ENCODE data around the gene RRAGD. TPM values are rescaled to one million over a fixed set of nuclear protein-coding genes. Genes with fewer than 3 reads are reported as not detected.

RRAGD gene
- total and polyA plus RNA-seq, 4 donors: 4.7 to 6.7 (median 5.6) TPM

DNA sequence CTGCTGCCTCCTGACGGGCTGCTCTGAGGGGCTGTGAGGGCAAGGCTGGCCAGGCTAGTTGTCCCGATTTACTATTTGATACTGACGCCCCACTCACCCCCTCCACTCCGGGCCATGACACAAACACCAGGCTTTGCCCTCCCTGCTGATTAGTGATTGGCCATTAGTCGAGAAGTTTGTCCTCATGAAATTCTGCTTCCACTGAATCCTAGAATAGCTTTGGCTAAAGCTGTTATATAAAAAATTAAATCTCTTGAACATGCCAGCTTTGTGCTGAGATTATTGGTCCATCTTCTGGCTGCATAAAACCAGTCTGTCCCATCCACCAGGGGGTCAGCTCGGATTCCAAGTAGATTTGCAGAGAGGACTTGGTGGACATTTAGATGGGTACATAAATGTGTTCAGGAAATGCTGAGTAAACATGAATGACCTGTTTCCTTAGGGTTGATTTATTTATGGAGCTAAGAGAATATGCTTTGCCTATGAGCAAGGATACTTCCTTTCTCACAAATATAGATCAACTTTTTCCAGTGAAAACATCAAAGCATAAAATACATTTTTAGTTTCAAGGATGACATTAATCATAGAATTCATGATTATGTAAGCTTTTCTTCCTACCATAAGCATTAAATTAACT, 96.7 kb downstream of the RRAGD start, which contains the start of gene GABRR2:
Gene GABRR2, minus strand, starts transcription at position 51 of the 637 bp plus-strand sequence. CDS start 134 bp downstream, outside the sequence.
- Histone ChIP-seq H3K36me3 (ENCODE audit: control insufficient read depth in 4 of 4, insufficient read depth in 3 of 4, low read depth in 1 of 4, low read length in 3 of 4) (no peaks in the 10 kb centered on the region), H3K4me3 (ENCODE audit: low read depth in 1 of 3, low read length in 3 of 3) (no peak within 1 kb of the TSS), H3K9ac (ENCODE audit: low read depth in 1 of 2, low read length in 2 of 2) (no peak within 1 kb of the TSS), H3K4me1 (ENCODE audit: control insufficient read depth in 4 of 4, insufficient read depth in 4 of 4, low read length in 3 of 4) (no peaks in the 10 kb centered on the region), H3K27me3 (ENCODE audit: control insufficient read depth in 4 of 4, insufficient read depth in 4 of 4, low read length in 3 of 4) (no peaks in the 10 kb centered on the region), H3K9me3 (ENCODE audit: control insufficient read depth in 4 of 4, low read length in 3 of 4) (no peaks in the 10 kb centered on the region), H3K27ac (ENCODE audit: low read depth in 1 of 2, low read length in 2 of 2) (no peak within 1 kb of the TSS)
- TF ChIP-seq, protein P1, sequence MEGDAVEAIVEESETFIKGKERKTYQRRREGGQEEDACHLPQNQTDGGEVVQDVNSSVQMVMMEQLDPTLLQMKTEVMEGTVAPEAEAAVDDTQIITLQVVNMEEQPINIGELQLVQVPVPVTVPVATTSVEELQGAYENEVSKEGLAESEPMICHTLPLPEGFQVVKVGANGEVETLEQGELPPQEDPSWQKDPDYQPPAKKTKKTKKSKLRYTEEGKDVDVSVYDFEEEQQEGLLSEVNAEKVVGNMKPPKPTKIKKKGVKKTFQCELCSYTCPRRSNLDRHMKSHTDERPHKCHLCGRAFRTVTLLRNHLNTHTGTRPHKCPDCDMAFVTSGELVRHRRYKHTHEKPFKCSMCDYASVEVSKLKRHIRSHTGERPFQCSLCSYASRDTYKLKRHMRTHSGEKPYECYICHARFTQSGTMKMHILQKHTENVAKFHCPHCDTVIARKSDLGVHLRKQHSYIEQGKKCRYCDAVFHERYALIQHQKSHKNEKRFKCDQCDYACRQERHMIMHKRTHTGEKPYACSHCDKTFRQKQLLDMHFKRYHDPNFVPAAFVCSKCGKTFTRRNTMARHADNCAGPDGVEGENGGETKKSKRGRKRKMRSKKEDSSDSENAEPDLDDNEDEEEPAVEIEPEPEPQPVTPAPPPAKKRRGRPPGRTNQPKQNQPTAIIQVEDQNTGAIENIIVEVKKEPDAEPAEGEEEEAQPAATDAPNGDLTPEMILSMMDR (IDR thresholded peaks at IDR 0.05; ENCODE audit: low read depth, low read length, missing input control): no peak
- TF ChIP-seq, protein P2, sequence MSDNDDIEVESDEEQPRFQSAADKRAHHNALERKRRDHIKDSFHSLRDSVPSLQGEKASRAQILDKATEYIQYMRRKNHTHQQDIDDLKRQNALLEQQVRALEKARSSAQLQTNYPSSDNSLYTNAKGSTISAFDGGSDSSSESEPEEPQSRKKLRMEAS (IDR thresholded peaks at IDR 0.05): no peak
- TF ChIP-seq RAD21 (IDR thresholded peaks at IDR 0.05) (no peak), EGR1 (IDR thresholded peaks at IDR 0.05; ENCODE audit: low read depth in 2 of 2) (no peak), GABPA (IDR thresholded peaks at IDR 0.05 in 1 of 2, conservative IDR thresholded peaks at IDR 0.05 in 1 of 2) (no peak), SP1 (IDR thresholded peaks at IDR 0.05) (no peak)
- TF ChIP-seq, protein P3, sequence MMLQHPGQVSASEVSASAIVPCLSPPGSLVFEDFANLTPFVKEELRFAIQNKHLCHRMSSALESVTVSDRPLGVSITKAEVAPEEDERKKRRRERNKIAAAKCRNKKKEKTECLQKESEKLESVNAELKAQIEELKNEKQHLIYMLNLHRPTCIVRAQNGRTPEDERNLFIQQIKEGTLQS (IDR thresholded peaks at IDR 0.05): no peak
- TF ChIP-seq, protein P4, sequence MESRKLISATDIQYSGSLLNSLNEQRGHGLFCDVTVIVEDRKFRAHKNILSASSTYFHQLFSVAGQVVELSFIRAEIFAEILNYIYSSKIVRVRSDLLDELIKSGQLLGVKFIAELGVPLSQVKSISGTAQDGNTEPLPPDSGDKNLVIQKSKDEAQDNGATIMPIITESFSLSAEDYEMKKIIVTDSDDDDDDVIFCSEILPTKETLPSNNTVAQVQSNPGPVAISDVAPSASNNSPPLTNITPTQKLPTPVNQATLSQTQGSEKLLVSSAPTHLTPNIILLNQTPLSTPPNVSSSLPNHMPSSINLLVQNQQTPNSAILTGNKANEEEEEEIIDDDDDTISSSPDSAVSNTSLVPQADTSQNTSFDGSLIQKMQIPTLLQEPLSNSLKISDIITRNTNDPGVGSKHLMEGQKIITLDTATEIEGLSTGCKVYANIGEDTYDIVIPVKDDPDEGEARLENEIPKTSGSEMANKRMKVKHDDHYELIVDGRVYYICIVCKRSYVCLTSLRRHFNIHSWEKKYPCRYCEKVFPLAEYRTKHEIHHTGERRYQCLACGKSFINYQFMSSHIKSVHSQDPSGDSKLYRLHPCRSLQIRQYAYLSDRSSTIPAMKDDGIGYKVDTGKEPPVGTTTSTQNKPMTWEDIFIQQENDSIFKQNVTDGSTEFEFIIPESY (IDR thresholded peaks at IDR 0.05): no peak
- 92% methylated on average over 6 of the region's 6 CpGs for WGBS
- no peak for DNase-seq (ENCODE audit: low spot score)

DNA sequence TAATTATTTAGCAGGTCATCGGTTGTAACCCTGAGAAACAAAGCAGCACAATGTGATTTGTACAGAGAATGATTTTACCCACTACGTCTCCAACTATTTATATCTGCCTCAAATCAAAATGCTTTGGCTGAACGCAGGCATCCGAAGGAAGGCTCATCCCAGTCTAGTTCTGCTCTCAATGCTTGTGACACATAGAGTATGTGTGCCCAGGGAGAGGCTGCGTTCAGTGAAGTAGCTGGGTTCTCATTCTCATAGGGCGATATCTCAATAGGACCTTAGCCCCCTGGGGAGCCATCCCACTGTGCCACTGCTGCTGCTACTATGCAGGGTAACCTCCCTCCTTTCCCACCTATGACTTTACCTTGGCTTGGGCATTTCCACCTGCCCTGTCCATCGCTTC, 97.4 kb downstream of the RRAGD start:
- 95% methylated on average over 7 of the region's 7 CpGs for WGBS
- no peak for TF ChIP-seq YY1 (IDR thresholded peaks at IDR 0.05)
- no peak for TF ChIP-seq SP1 (IDR thresholded peaks at IDR 0.05)
- TF ChIP-seq, protein P2 (IDR thresholded peaks at IDR 0.05): no peak
- no peak for TF ChIP-seq RXRA (IDR thresholded peaks at IDR 0.05)
- TF ChIP-seq NR2F2 (IDR thresholded peaks at IDR 0.05): no peak
- TF ChIP-seq GABPA (IDR thresholded peaks at IDR 0.05 in 1 of 2, conservative IDR thresholded peaks at IDR 0.05 in 1 of 2): no peak
- TF ChIP-seq FOXA1 (IDR thresholded peaks at IDR 0.05): no peak
- TF ChIP-seq, protein P5, sequence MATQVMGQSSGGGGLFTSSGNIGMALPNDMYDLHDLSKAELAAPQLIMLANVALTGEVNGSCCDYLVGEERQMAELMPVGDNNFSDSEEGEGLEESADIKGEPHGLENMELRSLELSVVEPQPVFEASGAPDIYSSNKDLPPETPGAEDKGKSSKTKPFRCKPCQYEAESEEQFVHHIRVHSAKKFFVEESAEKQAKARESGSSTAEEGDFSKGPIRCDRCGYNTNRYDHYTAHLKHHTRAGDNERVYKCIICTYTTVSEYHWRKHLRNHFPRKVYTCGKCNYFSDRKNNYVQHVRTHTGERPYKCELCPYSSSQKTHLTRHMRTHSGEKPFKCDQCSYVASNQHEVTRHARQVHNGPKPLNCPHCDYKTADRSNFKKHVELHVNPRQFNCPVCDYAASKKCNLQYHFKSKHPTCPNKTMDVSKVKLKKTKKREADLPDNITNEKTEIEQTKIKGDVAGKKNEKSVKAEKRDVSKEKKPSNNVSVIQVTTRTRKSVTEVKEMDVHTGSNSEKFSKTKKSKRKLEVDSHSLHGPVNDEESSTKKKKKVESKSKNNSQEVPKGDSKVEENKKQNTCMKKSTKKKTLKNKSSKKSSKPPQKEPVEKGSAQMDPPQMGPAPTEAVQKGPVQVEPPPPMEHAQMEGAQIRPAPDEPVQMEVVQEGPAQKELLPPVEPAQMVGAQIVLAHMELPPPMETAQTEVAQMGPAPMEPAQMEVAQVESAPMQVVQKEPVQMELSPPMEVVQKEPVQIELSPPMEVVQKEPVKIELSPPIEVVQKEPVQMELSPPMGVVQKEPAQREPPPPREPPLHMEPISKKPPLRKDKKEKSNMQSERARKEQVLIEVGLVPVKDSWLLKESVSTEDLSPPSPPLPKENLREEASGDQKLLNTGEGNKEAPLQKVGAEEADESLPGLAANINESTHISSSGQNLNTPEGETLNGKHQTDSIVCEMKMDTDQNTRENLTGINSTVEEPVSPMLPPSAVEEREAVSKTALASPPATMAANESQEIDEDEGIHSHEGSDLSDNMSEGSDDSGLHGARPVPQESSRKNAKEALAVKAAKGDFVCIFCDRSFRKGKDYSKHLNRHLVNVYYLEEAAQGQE (IDR thresholded peaks at IDR 0.05): no peak
- no peak for TF ChIP-seq FOXA2 (IDR thresholded peaks at IDR 0.05)
- TF ChIP-seq, protein P3 (IDR thresholded peaks at IDR 0.05): no peak
- TF ChIP-seq HNF4A (conservative IDR thresholded peaks at IDR 0.05): no peak
- TF ChIP-seq, protein P4 (IDR thresholded peaks at IDR 0.05): no peak
- no peak for TF ChIP-seq RAD21 (IDR thresholded peaks at IDR 0.05)
- TF ChIP-seq JUND (IDR thresholded peaks at IDR 0.05): no peak
- Histone ChIP-seq H3K27ac (ENCODE audit: low read depth in 1 of 2, low read length in 2 of 2) (no peak overlapping the region), H3K27me3 (ENCODE audit: control insufficient read depth in 4 of 4, insufficient read depth in 4 of 4, low read length in 3 of 4) (no peaks in the 10 kb centered on the region), H3K36me3 (ENCODE audit: control insufficient read depth in 4 of 4, insufficient read depth in 3 of 4, low read depth in 1 of 4, low read length in 3 of 4) (no peaks in the 10 kb centered on the region), H3K4me1 (ENCODE audit: control insufficient read depth in 4 of 4, insufficient read depth in 4 of 4, low read length in 3 of 4) (no peaks in the 10 kb centered on the region), H3K4me3 (ENCODE audit: low read depth in 1 of 3, low read length in 3 of 3) (no peak overlapping the region), H3K9me3 (ENCODE audit: control insufficient read depth in 4 of 4, low read length in 3 of 4) (no peaks in the 10 kb centered on the region), H3K9ac (ENCODE audit: low read depth in 1 of 2, low read length in 2 of 2) (no peak overlapping the region)
- DNase-seq (ENCODE audit: low spot score): no peak

Measured in liver (tissue), 9 donors.